ENCODE data around the gene GRID2.
"Not testable (repeated sequence)": the region's sequence is repeated elsewhere in the genome, so short reads cannot be mapped to it uniquely, and the experiment has no call there.

The GRID2 gene

GRCh38 chr4:93646233-93646930, 1342.6 kb downstream of the GRID2 start:
- no peak for DNase-seq (ENCODE audit: low read depth in 1 of 2, low spot score in 1 of 2)

GRCh38 chr4:93648258-93648657, 1344.5 kb downstream of the GRID2 start:
- no peak for DNase-seq (ENCODE audit: low read depth in 1 of 2, low spot score in 1 of 2)

GRCh38 chr4:93649828-93650227, 1346.1 kb downstream of the GRID2 start:
- no peak for DNase-seq (ENCODE audit: low read depth in 1 of 2, low spot score in 1 of 2)

- DNase-seq (ENCODE audit: low read depth in 1 of 2, low spot score in 1 of 2): no peak
These were observed 1350.4 kb downstream of the GRID2 start for GRCh38 chr4:93654211-93654610.

GRCh38 chr4:93657527-93657926, 1353.8 kb downstream of the GRID2 start:
- DNase-seq (ENCODE audit: low read depth in 1 of 2, low spot score in 1 of 2): no peak

GRCh38 chr4:93658443-93658842, 1354.7 kb downstream of the GRID2 start:
- DNase-seq (ENCODE audit: low read depth in 1 of 2, low spot score in 1 of 2): no peak

- no peak for DNase-seq (ENCODE audit: low read depth in 1 of 2, low spot score in 1 of 2)
These were observed 1355.9 kb downstream of the GRID2 start for GRCh38 chr4:93659629-93660028.

- no peak for DNase-seq (ENCODE audit: low read depth in 1 of 2, low spot score in 1 of 2)
These were observed 1356.3 kb downstream of the GRID2 start for GRCh38 chr4:93660036-93660435.

- no peak for DNase-seq (ENCODE audit: low read depth in 1 of 2, low spot score in 1 of 2)
These were observed 1366.7 kb downstream of the GRID2 start for GRCh38 chr4:93670434-93670833.

GRCh38 chr4:93671093-93671492, 1367.3 kb downstream of the GRID2 start:
- DNase-seq (ENCODE audit: low read depth in 1 of 2, low spot score in 1 of 2): no peak

- not testable (repeated sequence) for DNase-seq (ENCODE audit: low read depth in 1 of 2, low spot score in 1 of 2)
These were observed 1373.2 kb downstream of the GRID2 start for GRCh38 chr4:93676937-93677336.

GRCh38 chr4:93684571-93684970, 1380.8 kb downstream of the GRID2 start:
- DNase-seq (ENCODE audit: low read depth in 1 of 2, low spot score in 1 of 2): no peak

- no peak for DNase-seq (ENCODE audit: low read depth in 1 of 2, low spot score in 1 of 2)
These were observed 1383.5 kb downstream of the GRID2 start for GRCh38 chr4:93687304-93687703.

GRCh38 chr4:93688978-93689377, 1385.2 kb downstream of the GRID2 start:
- DNase-seq (ENCODE audit: low read depth in 1 of 2, low spot score in 1 of 2): no peak

- no peak for DNase-seq (ENCODE audit: low read depth in 1 of 2, low spot score in 1 of 2)
These were observed 1389.4 kb downstream of the GRID2 start for GRCh38 chr4:93693141-93693540.

GRCh38 chr4:93698686-93699085, 1394.9 kb downstream of the GRID2 start:
- DNase-seq (ENCODE audit: low read depth in 1 of 2, low spot score in 1 of 2): no peak

GRCh38 chr4:93700571-93700970, 1396.8 kb downstream of the GRID2 start:
- no peak for DNase-seq (ENCODE audit: low read depth in 1 of 2, low spot score in 1 of 2)

- DNase-seq (ENCODE audit: low read depth in 1 of 2, low spot score in 1 of 2): no peak
These were observed 1406.5 kb downstream of the GRID2 start for GRCh38 chr4:93710101-93710846.

GRCh38 chr4:93710847-93711430, 1407.2 kb downstream of the GRID2 start:
- no peak for DNase-seq (ENCODE audit: low read depth in 1 of 2, low spot score in 1 of 2)

GRCh38 chr4:93718233-93718632, 1414.5 kb downstream of the GRID2 start:
- no peak for DNase-seq (ENCODE audit: low read depth in 1 of 2, low spot score in 1 of 2)

GRCh38 chr4:93719552-93719951, 1415.8 kb downstream of the GRID2 start:
- DNase-seq (ENCODE audit: low read depth in 1 of 2, low spot score in 1 of 2): no peak

- DNase-seq (ENCODE audit: low read depth in 1 of 2, low spot score in 1 of 2): no peak
These were observed 1418.7 kb downstream of the GRID2 start for GRCh38 chr4:93722446-93722845.

Measured in stimulated activated CD4-positive, alpha-beta T cell treated with anti-CD3 and anti-CD28 coated beads, Interleukin-15, amount 100 ng/mL, for 1 hour (primary cell).